Stimulated activated effector memory CD8-positive, alpha-beta T cell treated with anti-CD3 and anti-CD28 coated beads, Interleukin-12 subunit alpha, Interleukin-12 subunit beta, amount 100 ng/mL, for 72 hours (primary cell): ENCODE results near the gene DCLK1.

Experiments used
- ATAC-seq: fragments of 150-1000 bp; cut with Tn5 transposase; 2 replicates; pipeline ENCODE4 v1.10.0; 2021
- DNase-seq, 2 donors: peaks; one replicate each; pipeline ENCODE4 v3.0.0; 2021 to 2022; ENCODE audit warnings: low spot score in 2 of 2
- H3K27ac Mint-ChIP-seq: one replicate; pipeline ENCODE4 v1.8.0; 2022; ENCODE audit warnings: mild to moderate bottlenecking, mixed read lengths
- H3K36me3 Mint-ChIP-seq: one replicate; pipeline ENCODE4 v1.8.0; 2022; ENCODE audit warnings: mild to moderate bottlenecking, mixed read lengths
- H3K4me1 Mint-ChIP-seq: one replicate; pipeline ENCODE4 v1.8.0; 2022; ENCODE audit warnings: mixed read lengths
- H3K4me3 Mint-ChIP-seq: one replicate; pipeline ENCODE4 v1.8.0; 2022; ENCODE audit warnings: mild to moderate bottlenecking, mixed read lengths
- H3K9me3 Mint-ChIP-seq: one replicate; pipeline ENCODE4 v1.8.0; 2022; ENCODE audit warnings: mixed read lengths

Gene DCLK1

DNA sequence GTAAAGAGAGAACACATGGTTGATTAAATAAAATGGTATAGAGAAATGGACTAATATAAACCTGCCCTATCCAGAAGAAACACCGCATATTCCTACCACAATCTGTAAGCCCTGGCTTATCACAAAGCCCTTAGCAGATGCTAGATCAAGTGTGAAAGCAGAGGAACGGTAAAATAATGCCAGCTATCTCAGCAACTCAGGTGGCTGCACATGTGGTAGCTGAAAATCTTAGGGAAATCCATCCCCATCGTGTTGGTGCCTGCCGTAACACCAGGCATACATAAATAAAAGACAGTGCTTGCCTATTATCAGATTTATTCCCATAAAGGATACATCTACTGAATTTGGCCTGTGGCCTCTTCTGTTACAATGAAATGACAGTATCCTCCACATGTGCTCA, 350.6 kb downstream of the DCLK1 start:
- H3K36me3 Mint-ChIP-seq = no peaks in the 10 kb centered on the region
- ATAC-seq = no peak

GRCh38 chr13:35771898-35772297, 359.3 kb downstream of the DCLK1 start:
- Mint-ChIP-seq H3K4me1 (no peaks in the 10 kb centered on the region), H3K36me3 (no peaks in the 10 kb centered on the region), H3K9me3 (peaks cover 9% of the 10 kb centered on the region), H3K4me3 (no peak overlapping the region), H3K27ac (no peak overlapping the region)
- no peak for ATAC-seq
- DNase-seq = no peak

More for the DNA sequence above, 350.6 kb downstream of the DCLK1 start:
- Mint-ChIP-seq H3K9me3 (peaks cover 7% of the 10 kb centered on the region), H3K4me3 (no peak overlapping the region), H3K4me1 (no peaks in the 10 kb centered on the region), H3K27ac (no peak overlapping the region)
- DNase-seq = no peak

DNA sequence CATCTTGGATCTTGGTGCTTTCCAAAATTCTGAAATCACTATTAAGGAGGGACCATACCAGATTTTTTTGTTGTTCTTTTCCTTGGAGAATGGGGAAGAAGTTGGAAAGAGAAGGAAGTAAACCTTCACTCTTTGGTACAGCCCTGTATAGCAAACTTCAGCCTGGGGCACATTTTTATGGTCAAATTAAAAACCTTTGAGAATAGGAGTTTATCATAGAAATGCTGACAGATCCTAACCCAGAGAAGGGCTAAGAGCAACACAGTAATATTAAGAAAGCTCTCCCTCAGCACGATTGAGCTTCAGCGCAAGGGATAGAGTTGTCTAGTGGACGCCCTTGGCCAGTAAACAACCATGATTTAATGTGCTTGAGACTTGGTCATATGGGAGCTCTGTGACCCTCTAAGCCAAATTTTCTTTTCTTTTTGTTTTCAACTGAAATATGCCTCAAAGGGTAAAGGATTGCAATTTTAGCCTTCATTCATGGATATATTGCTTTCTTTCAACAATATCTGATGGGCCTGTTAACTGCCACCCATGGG, 360.4 kb downstream of the DCLK1 start:
- Mint-ChIP-seq H3K4me1 (no peaks in the 10 kb centered on the region), H3K27ac (no peak overlapping the region), H3K4me3 (no peak overlapping the region), H3K9me3 (peaks cover 13% of the 10 kb centered on the region), H3K36me3 (no peaks in the 10 kb centered on the region)
- no peak for ATAC-seq
- DNase-seq = no peak

GRCh38 chr13:35769812-35770211, 361.4 kb downstream of the DCLK1 start:
- Mint-ChIP-seq H3K27ac (no peak overlapping the region), H3K9me3 (peaks cover 15% of the 10 kb centered on the region), H3K4me1 (no peaks in the 10 kb centered on the region), H3K4me3 (no peak overlapping the region), H3K36me3 (no peaks in the 10 kb centered on the region)
- no peak for DNase-seq
- ATAC-seq = no peak

DNA sequence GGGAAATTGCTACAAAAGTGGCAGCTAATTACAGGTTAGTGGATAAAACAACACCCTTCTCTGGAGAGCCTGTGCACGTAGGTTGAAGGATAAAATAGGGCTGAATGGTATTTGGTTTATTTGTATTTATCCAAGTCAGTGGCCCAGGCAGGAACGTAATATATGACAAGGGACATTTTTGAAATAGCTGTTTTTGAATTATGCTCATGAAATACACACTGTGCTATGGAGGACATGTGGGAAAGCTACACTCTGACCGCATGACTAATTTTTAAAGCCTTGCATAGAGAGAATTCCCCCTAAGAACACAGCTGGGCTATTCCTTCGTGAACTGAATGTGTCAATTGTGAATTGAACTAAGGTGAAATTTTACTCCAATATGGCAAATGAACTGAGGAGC, 362.6 kb downstream of the DCLK1 start:
- H3K4me1 Mint-ChIP-seq = no peaks in the 10 kb centered on the region

DNA sequence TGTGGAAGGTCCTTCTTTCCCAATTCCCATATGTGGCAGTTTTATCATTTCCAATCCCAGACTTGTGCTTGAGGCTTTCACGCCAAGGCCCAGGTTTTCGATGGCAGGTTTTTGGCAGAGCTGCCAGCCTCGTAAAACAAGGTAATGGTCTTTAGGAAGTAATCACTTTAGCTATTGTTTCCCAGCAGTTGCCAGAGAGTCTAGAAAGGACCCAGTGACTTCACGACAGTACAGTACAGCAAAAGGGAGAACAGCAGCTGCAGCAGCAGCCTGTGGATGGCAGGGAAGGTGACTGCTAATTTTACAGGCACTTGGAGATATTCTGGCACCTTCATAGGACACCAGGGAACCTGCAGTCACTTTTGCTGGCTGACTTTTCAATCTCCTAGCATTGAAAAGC, 363.1 kb downstream of the DCLK1 start:
- no peaks in the 10 kb centered on the region for H3K36me3 Mint-ChIP-seq
- no peaks in the 10 kb centered on the region for H3K4me1 Mint-ChIP-seq
- no peak overlapping the region for H3K27ac Mint-ChIP-seq
- DNase-seq (no peak), ATAC-seq (no peak)
- H3K4me3 Mint-ChIP-seq = no peak overlapping the region
- peaks cover 11% of the 10 kb centered on the region for H3K9me3 Mint-ChIP-seq

More for the DNA sequence above, 362.6 kb downstream of the DCLK1 start:
- no peak for ATAC-seq
- DNase-seq = no peak
- Mint-ChIP-seq H3K9me3 (peaks cover 11% of the 10 kb centered on the region), H3K27ac (no peak overlapping the region), H3K36me3 (no peaks in the 10 kb centered on the region), H3K4me3 (no peak overlapping the region)

DNA sequence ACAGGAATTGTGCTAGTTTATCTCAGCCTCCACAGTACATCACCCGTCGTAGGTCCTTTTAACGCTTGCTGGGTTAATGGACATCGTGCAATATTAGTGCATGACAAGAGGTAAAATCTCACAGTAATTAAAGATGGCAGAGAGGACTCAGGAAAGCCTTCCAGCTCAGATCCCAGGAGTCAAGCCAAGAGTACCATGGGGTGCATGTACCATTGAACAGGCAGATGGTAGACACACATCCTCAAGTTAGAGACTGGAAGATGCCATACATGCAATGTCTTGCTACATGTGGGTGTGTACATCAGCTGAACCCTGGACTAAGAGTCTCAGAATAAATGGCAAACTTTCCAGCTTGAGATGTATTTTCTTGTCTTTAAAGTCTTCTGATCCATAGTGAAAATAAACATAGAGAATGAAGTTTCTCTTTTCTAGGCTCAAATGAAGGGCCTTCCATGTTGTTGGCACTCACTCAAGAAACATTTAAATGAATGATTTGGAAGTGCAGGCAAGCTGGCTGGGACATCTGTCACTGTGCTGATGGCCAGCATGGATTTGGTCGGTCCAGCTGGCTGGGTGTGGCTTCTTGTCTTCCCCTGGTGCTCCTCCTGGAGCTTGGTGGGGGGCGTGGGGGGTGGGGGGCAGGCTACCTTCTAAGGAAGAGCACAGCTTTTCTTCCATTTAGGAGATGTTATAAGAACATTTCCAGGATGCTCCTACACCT, 363.8 kb downstream of the DCLK1 start:
- no peak for DNase-seq
- H3K4me1 Mint-ChIP-seq = no peaks in the 10 kb centered on the region
- H3K36me3 Mint-ChIP-seq = no peaks in the 10 kb centered on the region
- peaks cover 11% of the 10 kb centered on the region for H3K9me3 Mint-ChIP-seq
- ATAC-seq = no peak
- no peak overlapping the region for H3K4me3 Mint-ChIP-seq
- no peak overlapping the region for H3K27ac Mint-ChIP-seq

DNA sequence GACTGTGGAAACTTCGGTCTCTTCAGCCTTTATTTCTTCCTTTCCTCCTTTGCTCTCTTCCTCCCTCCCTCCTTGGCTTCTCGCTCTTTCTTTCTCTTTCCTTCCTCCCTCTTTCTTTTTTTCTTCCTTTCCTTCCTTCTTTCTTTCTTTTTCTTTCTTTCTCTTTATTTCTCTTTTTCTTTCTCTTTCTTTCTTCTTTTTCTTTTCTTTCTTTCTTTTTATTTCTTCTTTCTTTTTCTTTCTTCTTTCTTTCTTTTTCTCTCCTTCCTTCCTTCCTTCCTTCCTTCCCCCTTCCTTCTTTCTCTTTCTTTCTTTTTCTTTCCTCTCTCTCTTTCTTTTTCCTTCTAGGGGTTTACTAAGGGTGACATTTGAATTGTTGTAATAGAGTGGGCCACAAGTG, 364.5 kb downstream of the DCLK1 start:
- ATAC-seq = no peak
- Mint-ChIP-seq H3K4me3 (no peak overlapping the region), H3K36me3 (no peaks in the 10 kb centered on the region), H3K4me1 (no peaks in the 10 kb centered on the region), H3K9me3 (peaks cover 11% of the 10 kb centered on the region), H3K27ac (no peak overlapping the region)
- no peak for DNase-seq

GRCh38 chr13:35765941-35766340, 365.2 kb downstream of the DCLK1 start:
- H3K4me1 Mint-ChIP-seq = no peaks in the 10 kb centered on the region
- H3K4me3 Mint-ChIP-seq = no peak overlapping the region
- no peak overlapping the region for H3K27ac Mint-ChIP-seq
- H3K36me3 Mint-ChIP-seq = no peaks in the 10 kb centered on the region
- peaks cover 9% of the 10 kb centered on the region for H3K9me3 Mint-ChIP-seq
- no peak for ATAC-seq
- no peak for DNase-seq

GRCh38 chr13:35765366-35765765, 365.8 kb downstream of the DCLK1 start:
- no peak overlapping the region for H3K27ac Mint-ChIP-seq
- no peaks in the 10 kb centered on the region for H3K4me1 Mint-ChIP-seq
- DNase-seq (no peak), ATAC-seq (no peak)
- no peaks in the 10 kb centered on the region for H3K36me3 Mint-ChIP-seq
- H3K9me3 Mint-ChIP-seq = peaks cover 9% of the 10 kb centered on the region
- no peak overlapping the region for H3K4me3 Mint-ChIP-seq

- DNase-seq (no peak), ATAC-seq (peak; percentile 11)
- no peak overlapping the region for H3K4me3 Mint-ChIP-seq
- H3K36me3 Mint-ChIP-seq = no peaks in the 10 kb centered on the region
- H3K4me1 Mint-ChIP-seq = no peaks in the 10 kb centered on the region
- H3K9me3 Mint-ChIP-seq = peaks cover 15% of the 10 kb centered on the region
- no peak overlapping the region for H3K27ac Mint-ChIP-seq
Observed at GRCh38 chr13:35764326-35765015, 366.7 kb downstream of the DCLK1 start.

- H3K4me1 Mint-ChIP-seq = no peaks in the 10 kb centered on the region
- H3K9me3 Mint-ChIP-seq = peaks cover 20% of the 10 kb centered on the region
- H3K27ac Mint-ChIP-seq = no peak overlapping the region
- no peaks in the 10 kb centered on the region for H3K36me3 Mint-ChIP-seq
- ATAC-seq (no peak), DNase-seq (no peak)
- H3K4me3 Mint-ChIP-seq = no peak overlapping the region
Observed at GRCh38 chr13:35763782-35764123, 367.4 kb downstream of the DCLK1 start.

- H3K4me3 Mint-ChIP-seq = no peak overlapping the region
- ATAC-seq (no peak), DNase-seq (no peak)
- H3K4me1 Mint-ChIP-seq = no peaks in the 10 kb centered on the region
- H3K9me3 Mint-ChIP-seq = peaks cover 21% of the 10 kb centered on the region
- H3K27ac Mint-ChIP-seq = no peak overlapping the region
- H3K36me3 Mint-ChIP-seq = no peaks in the 10 kb centered on the region
Observed at GRCh38 chr13:35763060-35763781, 368.0 kb downstream of the DCLK1 start.

GRCh38 chr13:35761440-35762252, 369.5 kb downstream of the DCLK1 start:
- Mint-ChIP-seq H3K4me3 (no peak overlapping the region), H3K36me3 (no peaks in the 10 kb centered on the region), H3K4me1 (no peaks in the 10 kb centered on the region), H3K9me3 (peaks cover 20% of the 10 kb centered on the region), H3K27ac (no peak overlapping the region)
- no peak for DNase-seq
- ATAC-seq = no peak

- DNase-seq (no peak), ATAC-seq (no peak)
- Mint-ChIP-seq H3K36me3 (no peaks in the 10 kb centered on the region), H3K27ac (no peak overlapping the region), H3K9me3 (peaks cover 16% of the 10 kb centered on the region), H3K4me3 (no peak overlapping the region), H3K4me1 (no peaks in the 10 kb centered on the region)
Observed at GRCh38 chr13:35760735-35761281, 370.4 kb downstream of the DCLK1 start.
